ENCODE data around the gene C11orf86.
A peak's percentile ranks its signal among the peaks of the same experiment; 100 is the strongest.

Gene C11orf86

DNA sequence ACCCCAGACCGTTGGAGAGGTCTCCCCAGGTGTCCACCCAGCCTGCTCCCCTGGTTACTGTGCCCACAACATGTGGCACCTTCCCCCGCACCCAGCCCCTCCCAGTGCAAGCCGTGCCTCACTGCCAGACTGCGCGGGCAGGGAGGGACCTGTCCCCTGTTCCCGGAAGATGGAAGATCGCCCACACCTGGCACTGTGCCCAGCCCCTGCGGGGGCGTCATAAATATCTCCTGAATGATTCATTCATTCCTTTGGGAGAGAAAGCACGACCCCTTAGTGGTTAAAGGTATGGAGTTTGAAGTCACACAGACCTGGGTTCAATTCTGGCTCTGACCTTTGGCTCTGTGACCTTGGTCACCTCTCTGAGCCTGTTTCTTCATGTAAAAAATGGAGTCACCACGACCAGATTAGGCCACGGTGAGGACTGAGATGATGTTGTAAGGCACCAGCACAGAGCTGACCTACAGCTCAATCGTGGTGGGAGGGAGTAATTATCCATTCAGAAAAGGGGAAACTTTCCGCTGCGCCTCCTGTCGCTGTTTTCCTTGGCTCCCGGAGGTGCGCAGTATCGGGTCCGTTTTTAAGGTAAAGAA lies 47.3 kb downstream of the C11orf86 start:
- DNase-seq (ENCODE audit: insufficient read length) (no peak), FAIRE-seq (peak; percentile 71)
- TF ChIP-seq POLR2AphosphoS5 (IDR thresholded peaks at IDR 0.05; ENCODE audit: low read depth, low read length): no peak
- no peak for TF ChIP-seq POLR2A (IDR thresholded peaks at IDR 0.05; ENCODE audit: low read depth, low read length)
- no peak for TF ChIP-seq TAF1 (IDR thresholded peaks at IDR 0.05; ENCODE audit: borderline replicate concordance, low read depth, low read length)

DNA sequence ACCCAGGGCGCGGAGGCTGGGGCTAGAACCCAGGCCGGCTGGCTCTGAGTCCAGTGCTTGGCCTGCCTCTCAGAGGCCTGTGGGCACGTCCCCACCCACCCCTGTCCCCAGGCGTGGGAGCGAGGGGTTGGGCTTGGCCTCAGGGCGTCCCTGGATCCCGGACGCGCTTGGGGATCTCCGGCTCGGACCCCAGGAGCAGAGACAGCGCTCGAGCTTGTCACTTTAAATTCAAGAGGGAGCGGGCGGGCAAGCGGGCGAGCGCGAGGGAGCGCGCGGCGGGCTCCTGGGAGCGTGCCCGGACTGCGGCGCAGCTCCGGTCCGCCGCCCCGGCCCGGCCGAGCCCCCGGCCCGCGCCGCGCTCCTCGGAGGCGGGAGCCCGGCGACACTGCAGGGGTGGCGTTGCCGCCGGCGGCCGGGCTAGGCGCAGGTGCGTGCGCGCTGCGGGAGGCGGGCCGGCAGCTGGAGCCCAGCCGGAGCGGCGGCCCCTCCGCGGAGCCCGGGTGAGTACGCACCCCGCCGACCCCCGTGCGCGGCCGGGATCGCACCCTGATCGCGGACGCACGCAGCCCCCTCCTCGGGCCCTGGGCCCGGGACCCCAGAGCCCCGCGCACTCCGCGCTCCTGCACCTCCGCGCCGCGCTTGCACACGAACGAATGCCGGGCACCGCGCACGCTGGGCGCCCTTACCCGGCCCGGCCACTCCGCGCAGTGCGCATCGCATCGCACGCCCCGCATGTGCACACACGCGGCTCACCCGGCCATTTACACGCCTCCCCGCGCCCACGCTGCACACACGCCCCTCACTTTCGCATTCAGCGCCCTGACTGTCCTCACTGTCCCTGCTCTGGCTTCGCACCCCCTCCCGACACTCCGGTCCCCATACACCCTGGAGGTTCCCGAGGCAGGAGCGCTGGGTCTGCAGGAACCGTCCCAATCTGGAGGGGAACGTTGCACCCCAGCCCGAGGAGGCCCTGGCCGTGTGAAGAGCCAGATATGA lies 48.2 kb downstream of the C11orf86 start, which contains the start of gene SYT12:
Gene SYT12 (plus strand): TSS at position 174 of the 996 bp plus-strand sequence. CDS start 7,011 bp downstream, outside the sequence.
- FAIRE-seq (no peak), DNase-seq (ENCODE audit: insufficient read length) (no peak)
- TF ChIP-seq TAF1 (IDR thresholded peaks at IDR 0.05; ENCODE audit: borderline replicate concordance, low read depth, low read length) (no peak), POLR2A (IDR thresholded peaks at IDR 0.05; ENCODE audit: low read depth, low read length) (no peak), POLR2AphosphoS5 (IDR thresholded peaks at IDR 0.05; ENCODE audit: low read depth, low read length) (no peak)

DNA sequence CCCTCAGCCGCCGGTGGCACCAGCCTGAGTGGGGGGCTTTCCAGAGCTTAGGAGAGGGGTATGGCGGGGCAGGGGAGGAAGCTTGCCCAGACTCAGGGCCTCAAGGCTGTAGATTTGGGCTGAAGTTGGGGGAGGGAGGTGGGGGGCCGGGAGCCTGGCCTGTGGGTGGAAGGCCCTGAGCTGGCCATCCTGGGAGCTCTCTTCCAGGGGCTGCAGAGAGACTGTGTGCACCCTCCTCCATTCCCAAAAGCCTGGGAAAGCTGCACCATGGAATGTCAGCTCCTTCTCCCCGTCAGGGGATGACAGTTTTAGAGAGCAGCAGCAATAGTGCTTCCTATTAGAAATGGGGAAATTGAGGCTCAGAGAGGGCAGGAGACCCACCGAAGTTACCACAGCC lies 48.9 kb downstream of the C11orf86 start:
- no peak for FAIRE-seq
- TF ChIP-seq TAF1 (IDR thresholded peaks at IDR 0.05; ENCODE audit: borderline replicate concordance, low read depth, low read length) (no peak), POLR2A (IDR thresholded peaks at IDR 0.05; ENCODE audit: low read depth, low read length) (no peak), POLR2AphosphoS5 (IDR thresholded peaks at IDR 0.05; ENCODE audit: low read depth, low read length) (no peak)
- no peak for DNase-seq (ENCODE audit: insufficient read length)

DNA sequence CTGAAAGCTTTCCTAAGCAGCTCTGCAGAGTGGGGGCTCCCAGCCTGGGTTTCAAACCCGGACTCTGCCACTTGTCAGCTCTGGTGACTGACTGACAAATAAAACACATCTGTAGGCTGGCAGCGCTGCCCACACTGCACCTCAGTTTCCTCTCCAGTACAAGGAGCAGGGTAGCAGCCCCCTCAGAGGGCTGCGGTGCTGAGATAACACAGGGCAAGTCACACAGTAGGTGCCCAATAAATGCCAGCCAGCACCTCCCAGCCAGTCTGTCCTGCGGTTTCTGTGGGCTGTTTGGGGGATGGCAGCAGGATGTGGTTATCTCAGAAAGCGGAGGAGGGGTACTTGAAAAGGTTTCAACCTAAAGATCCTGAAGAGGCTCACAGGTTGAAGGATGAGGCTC lies 49.3 kb downstream of the C11orf86 start:
- no peak for DNase-seq (ENCODE audit: insufficient read length)
- FAIRE-seq: peak; percentile 53

DNA sequence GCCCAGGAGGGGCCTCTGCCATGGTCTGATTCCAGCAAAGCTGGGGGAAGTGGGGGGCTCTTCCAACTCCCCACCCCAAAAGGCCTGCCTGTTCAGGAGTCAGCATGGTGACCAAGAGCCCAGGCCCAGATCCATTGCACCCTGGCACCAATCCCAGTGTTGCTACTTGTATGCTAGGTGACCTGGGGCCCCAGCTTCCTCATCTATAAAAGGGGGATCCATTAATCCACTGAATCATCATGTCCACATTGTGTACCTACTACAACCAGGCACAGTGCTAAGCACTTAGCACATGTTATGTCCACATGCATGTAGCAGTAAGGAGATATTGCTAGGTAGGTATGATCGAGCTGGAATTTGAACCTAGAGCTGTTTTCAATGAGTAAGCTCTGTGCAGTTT lies 49.9 kb downstream of the C11orf86 start:
- peak; percentile 67 for FAIRE-seq
- DNase-seq (ENCODE audit: insufficient read length): no peak
- TF ChIP-seq POLR2AphosphoS5 (IDR thresholded peaks at IDR 0.05; ENCODE audit: low read depth, low read length): no peak
- TF ChIP-seq TAF1 (IDR thresholded peaks at IDR 0.05; ENCODE audit: borderline replicate concordance, low read depth, low read length): no peak
- no peak for TF ChIP-seq POLR2A (IDR thresholded peaks at IDR 0.05; ENCODE audit: low read depth, low read length)

More for the DNA sequence above, 49.3 kb downstream of the C11orf86 start:
- TF ChIP-seq POLR2AphosphoS5 (IDR thresholded peaks at IDR 0.05; ENCODE audit: low read depth, low read length) (no peak), TAF1 (IDR thresholded peaks at IDR 0.05; ENCODE audit: borderline replicate concordance, low read depth, low read length) (no peak), POLR2A (IDR thresholded peaks at IDR 0.05; ENCODE audit: low read depth, low read length) (no peak)

DNA sequence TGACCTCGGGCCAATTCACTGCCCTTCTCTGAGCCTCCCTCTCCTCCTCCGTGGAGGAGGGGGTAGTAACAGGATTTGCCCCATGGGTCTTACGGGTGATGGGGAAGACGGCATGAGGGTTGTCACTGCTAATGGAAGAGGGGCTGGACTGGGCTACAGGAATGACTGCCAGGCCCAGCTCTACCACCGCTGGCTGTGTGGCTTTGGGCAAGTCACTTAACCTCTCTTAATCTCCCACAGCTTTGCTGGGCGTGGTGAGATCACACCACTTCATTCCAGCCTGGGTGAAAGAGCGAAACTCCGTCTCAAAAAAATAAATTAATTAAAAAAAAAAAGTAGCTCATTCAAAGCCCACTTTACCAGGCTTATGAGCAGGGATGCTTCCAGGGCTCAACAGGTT lies 50.6 kb downstream of the C11orf86 start:
- no peak for TF ChIP-seq TAF1 (IDR thresholded peaks at IDR 0.05; ENCODE audit: borderline replicate concordance, low read depth, low read length)
- no peak for TF ChIP-seq POLR2A (IDR thresholded peaks at IDR 0.05; ENCODE audit: low read depth, low read length)
- TF ChIP-seq POLR2AphosphoS5 (IDR thresholded peaks at IDR 0.05; ENCODE audit: low read depth, low read length): no peak
- FAIRE-seq: peak; percentile 5
- DNase-seq (ENCODE audit: insufficient read length): no peak
